Stromal cell of bone marrow (primary cell): ENCODE results near the gene C13orf46.
"Not testable (repeated sequence)": the region's sequence is repeated elsewhere in the genome, so short reads cannot be mapped to it uniquely, and the experiment has no call there.

ENCODE experiments used
- DNase-seq: peaks from one replicate; pipeline ENCODE4 v3.0.0-alpha.2; 2012; ENCODE audit warnings: low read depth

Gene C13orf46

GRCh38 chr13:113991676-113992179 is 17.9 kb upstream of the C13orf46 start:
- DNase-seq, result no peak

- no peak for DNase-seq
Measured at GRCh38 chr13:113991191-113991669, 17.4 kb upstream of the C13orf46 start.

GRCh38 chr13:113990321-113990837 is 16.5 kb upstream of the C13orf46 start:
- DNase-seq, result no peak

GRCh38 chr13:113989585-113990300 is 15.9 kb upstream of the C13orf46 start:
- DNase-seq, result no peak

GRCh38 chr13:113988859-113989258 is 15.0 kb upstream of the C13orf46 start:
- not testable (repeated sequence) for DNase-seq

- DNase-seq, result no peak
Measured at GRCh38 chr13:113982296-113982661, 8.4 kb upstream of the C13orf46 start.

GRCh38 chr13:113981611-113982295 is 7.9 kb upstream of the C13orf46 start:
- no peak for DNase-seq

GRCh38 chr13:113981194-113981605 is 7.3 kb upstream of the C13orf46 start:
- DNase-seq, result no peak

- no peak for DNase-seq
Measured at GRCh38 chr13:113980489-113981064, 6.7 kb upstream of the C13orf46 start.

- no peak for DNase-seq
Measured at GRCh38 chr13:113979791-113980471, 6.1 kb upstream of the C13orf46 start.

GRCh38 chr13:113978741-113979481 is 5.0 kb upstream of the C13orf46 start:
- DNase-seq, result no peak

GRCh38 chr13:113977976-113978375 is 4.1 kb upstream of the C13orf46 start:
- DNase-seq, result no peak

- DNase-seq, result peak; percentile 4
Measured at GRCh38 chr13:113976711-113977684, 3.1 kb upstream of the C13orf46 start.

GRCh38 chr13:113975416-113975815 is 1.5 kb upstream of the C13orf46 start:
- DNase-seq, result no peak

GRCh38 chr13:113974304-113975281 is 717 bp upstream of the C13orf46 start:
- no peak for DNase-seq

GRCh38 chr13:113972451-113973217 is 1.2 kb downstream of the C13orf46 start:
- no peak for DNase-seq

GRCh38 chr13:113971471-113972231 is 2.2 kb downstream of the C13orf46 start:
- no peak for DNase-seq
